Suprapubic skin (tissue), 4 donors: Measurements from ENCODE around the gene TOR1A. TPM values are rescaled to one million over a fixed set of nuclear protein-coding genes. Genes with fewer than 3 reads are reported as not detected.

Experiments
- DNase-seq, 2 donors: peaks; one replicate each; pipeline ENCODE4 v3.0.0-alpha.2; 2019; ENCODE audit warnings: low spot score in 2 of 2
- H3K27ac ChIP-seq: fragments of 200-600 bp; sonication (generic); one replicate; pipeline ENCODE4 v1.5.1; 2019
- H3K27me3 ChIP-seq: fragments of 200-600 bp; sonication (generic); one replicate; pipeline ENCODE4 v1.5.1; 2019
- H3K36me3 ChIP-seq: fragments of 200-600 bp; sonication (generic); one replicate; pipeline ENCODE4 v1.5.1; 2019
- H3K4me1 ChIP-seq: fragments of 200-600 bp; sonication (generic); one replicate; pipeline ENCODE4 v1.5.1; 2019
- H3K4me3 ChIP-seq: fragments of 200-600 bp; sonication (generic); one replicate; pipeline ENCODE4 v1.5.1; 2019; ENCODE audit warnings: mild to moderate bottlenecking
- H3K9me3 ChIP-seq: fragments of 200-600 bp; sonication (generic); one replicate; pipeline ENCODE4 v1.5.1; 2019
- CTCF ChIP-seq, 2 donors: fragments of 200-600 bp in 1 of 2; fragments of 450-650 bp in 1 of 2; sonication (generic) in 1 of 2; IDR thresholded peaks; one replicate each; pipeline ENCODE4 v1.5.1; 2016 to 2019; ENCODE audit warnings: antibody characterized with exemption in 2 of 2, mild to moderate bottlenecking in 1 of 2, moderate library complexity in 1 of 2
- EP300 ChIP-seq: sonication (generic); formaldehyde crosslinking; IDR thresholded peaks from one replicate; pipeline ENCODE4 v1.6.1; 2017; ENCODE audit warnings: antibody characterized with exemption
- POLR2A ChIP-seq, 2 donors: fragments of 450-650 bp; IDR thresholded peaks; one replicate each; pipeline ENCODE4 v1.6.1; 2017; ENCODE audit warnings: antibody characterized with exemption in 2 of 2, mild to moderate bottlenecking in 2 of 2, moderate library complexity in 2 of 2
- POLR2AphosphoS5 ChIP-seq, 3 donors: sonication (generic); formaldehyde crosslinking; IDR thresholded peaks; one replicate each; pipeline ENCODE4 v1.6.1; 2017; ENCODE audit warnings: antibody characterized with exemption in 3 of 3
- WGBS: methylation state at CpG from one replicate; pipeline ENCODE4 v1.1.5; 2018; 5-methylcytosine and 5-hydroxymethylcytosine counted together
- total RNA-seq, 4 donors: library from RNA; depleted of rRNA; stranded (reverse); fragments of >200 nt; gene quantifications; one replicate each; pipeline ENCODE4 v1.1.0, GENCODE V29; 2016

The TOR1A gene
- total RNA-seq, 4 donors from 2014 or later, result 31.7 to 44.7 (median 36.3) TPM

- Histone ChIP-seq H3K36me3 (peaks cover 39% of the 10 kb centered on the region), H3K27ac (no peak overlapping the region), H3K4me1 (peaks cover 4% of the 10 kb centered on the region), H3K4me3 (no peak overlapping the region), H3K27me3 (no peaks in the 10 kb centered on the region), H3K9me3 (no peaks in the 10 kb centered on the region)
- TF ChIP-seq CTCF (IDR thresholded peaks at IDR 0.05) (no peak), EP300 (no peak), POLR2AphosphoS5 (IDR thresholded peaks at IDR 0.05) (no peak), POLR2A (IDR thresholded peaks at IDR 0.05) (no peak)
- no peak for DNase-seq
- 47% methylated on average over 1 of the region's 4 CpGs for WGBS
Measured at GRCh38 chr9:129848712-129849441, 24.9 kb upstream of the TOR1A start.

GRCh38 chr9:129845373-129845772 lies 21.4 kb upstream of the TOR1A start:
- peaks cover 4% of the 10 kb centered on the region for H3K36me3 ChIP-seq
- peaks cover 4% of the 10 kb centered on the region for H3K4me1 ChIP-seq
- no peak overlapping the region for H3K27ac ChIP-seq
- H3K9me3 ChIP-seq, result no peaks in the 10 kb centered on the region
- WGBS, result 58% methylated on average over 2 of the region's 2 CpGs
- no peaks in the 10 kb centered on the region for H3K27me3 ChIP-seq
- DNase-seq, result no peak
- TF ChIP-seq CTCF (IDR thresholded peaks at IDR 0.05) (no peak), EP300 (no peak), POLR2A (IDR thresholded peaks at IDR 0.05) (no peak), POLR2AphosphoS5 (IDR thresholded peaks at IDR 0.05) (no peak)
- no peak overlapping the region for H3K4me3 ChIP-seq

GRCh38 chr9:129841071-129841470 lies 17.1 kb upstream of the TOR1A start:
- no peak for DNase-seq
- H3K36me3 ChIP-seq, result no peaks in the 10 kb centered on the region
- no peak overlapping the region for H3K4me3 ChIP-seq
- H3K9me3 ChIP-seq, result no peaks in the 10 kb centered on the region
- H3K27me3 ChIP-seq, result no peaks in the 10 kb centered on the region
- 74% methylated on average over 4 of the region's 4 CpGs for WGBS
- no peak for TF ChIP-seq POLR2A (IDR thresholded peaks at IDR 0.05)
- TF ChIP-seq CTCF (IDR thresholded peaks at IDR 0.05), result no peak
- no peak for TF ChIP-seq EP300
- TF ChIP-seq POLR2AphosphoS5 (IDR thresholded peaks at IDR 0.05), result no peak
- no peak overlapping the region for H3K27ac ChIP-seq
- peaks cover 17% of the 10 kb centered on the region for H3K4me1 ChIP-seq

- Histone ChIP-seq H3K4me3 (no peak overlapping the region), H3K4me1 (peaks cover 21% of the 10 kb centered on the region), H3K27me3 (no peaks in the 10 kb centered on the region), H3K27ac (no peak overlapping the region), H3K36me3 (no peaks in the 10 kb centered on the region), H3K9me3 (no peaks in the 10 kb centered on the region)
- WGBS, result 89% methylated on average over 8 of the region's 8 CpGs
- TF ChIP-seq CTCF (IDR thresholded peaks at IDR 0.05), result no peak
- TF ChIP-seq POLR2A (IDR thresholded peaks at IDR 0.05), result no peak
- no peak for TF ChIP-seq EP300
- TF ChIP-seq POLR2AphosphoS5 (IDR thresholded peaks at IDR 0.05), result no peak
- no peak for DNase-seq
Measured at GRCh38 chr9:129840034-129840433, 16.1 kb upstream of the TOR1A start.

GRCh38 chr9:129839324-129840023 lies 15.5 kb upstream of the TOR1A start:
- no peaks in the 10 kb centered on the region for H3K27me3 ChIP-seq
- peaks cover 22% of the 10 kb centered on the region for H3K4me1 ChIP-seq
- no peak for TF ChIP-seq CTCF (IDR thresholded peaks at IDR 0.05)
- no peak for TF ChIP-seq POLR2AphosphoS5 (IDR thresholded peaks at IDR 0.05)
- TF ChIP-seq EP300, result no peak
- no peak for TF ChIP-seq POLR2A (IDR thresholded peaks at IDR 0.05)
- no peak overlapping the region for H3K4me3 ChIP-seq
- H3K9me3 ChIP-seq, result no peaks in the 10 kb centered on the region
- no peak for DNase-seq
- no peaks in the 10 kb centered on the region for H3K36me3 ChIP-seq
- H3K27ac ChIP-seq, result no peak overlapping the region
- WGBS, result 66% methylated on average over 10 of the region's 10 CpGs
